T-cell (primary cell): Measurements from ENCODE around the gene FBXO24. TPM values are rescaled to one million over a fixed set of nuclear protein-coding genes. Genes with fewer than 3 reads are reported as not detected.

ENCODE experiments used
- ATAC-seq, 4 experiments: fragments of 200-7000 bp in 3 of 4; fragments of 150-1000 bp in 1 of 4; cut with Tn5 transposase; replicated peaks in 1 of 4; 1 replicate in 3 of 4; 2 replicates in 1 of 4; pipeline ENCODE4 v1.10.0; 2021; ENCODE audit warnings: moderate library complexity in 3 of 4, mild to moderate bottlenecking in 2 of 4, moderate number of reproducible peaks in 1 of 4
- CTCF ChIA-PET, 2 donors: fragments of 300-600 bp; sonication (Branson Sonifier 250); formaldehyde crosslinking; loops; one replicate each; lab custom pipeline; 2022; ENCODE audit warnings: antibody characterized with exemption in 2 of 2; lab: Charles Lee
- POLR2A ChIA-PET, 2 donors: fragments of 300-600 bp; sonication (Branson Sonifier 250); formaldehyde crosslinking; loops; one replicate each; lab custom pipeline; 2022; ENCODE audit warnings: antibody characterized with exemption in 2 of 2; lab: Charles Lee
- DNase-seq, 35 experiments: peaks; one replicate each; pipeline versions ENCODE4 v3.0.0 to v3.0.0-alpha.2; 2013 to 2023
- H3K27ac ChIP-seq: one replicate; pipeline ENCODE4 v1.5.1; 2013; ENCODE audit warnings: low read length
- H3K27me3 ChIP-seq, 2 experiments: replicated peaks in 1 of 2; 1 replicate in 1 of 2; 2 replicates in 1 of 2; pipeline versions ENCODE4 v1.6.1 to v1.7.0; 2013; ENCODE audit warnings: low read length in 1 of 2, mixed read lengths in 1 of 2; ENCODE audit not compliant: control insufficient read depth in 2 of 2, insufficient read depth in 2 of 2; ENCODE audit errors: extremely low read depth in 1 of 2
- H3K36me3 ChIP-seq, 2 donors: 1 replicate in 1 of 2; 2 replicates in 1 of 2; pipeline versions ENCODE4 v1.6.1 to v1.7.0; 2013; ENCODE audit warnings: low read length in 1 of 2; ENCODE audit not compliant: control insufficient read depth in 2 of 2, insufficient read depth in 1 of 2; ENCODE audit errors: extremely low read depth in 1 of 2
- H3K4me1 ChIP-seq, 2 experiments: 1 replicate in 1 of 2; 2 replicates in 1 of 2; pipeline versions ENCODE4 v1.6.1 to v1.7.0; 2013; ENCODE audit warnings: low read length in 2 of 2, mixed read lengths in 1 of 2; ENCODE audit not compliant: insufficient read depth in 2 of 2, control insufficient read depth in 1 of 2; ENCODE audit errors: extremely low read depth in 1 of 2
- H3K4me3 ChIP-seq, 2 donors: 1 replicate in 1 of 2; 2 replicates in 1 of 2; pipeline versions ENCODE4 v1.5.1 to v1.7.0; 2013; ENCODE audit warnings: mild to moderate bottlenecking in 2 of 2, low read length in 1 of 2, moderate library complexity in 1 of 2; ENCODE audit not compliant: control insufficient read depth in 1 of 2; ENCODE audit errors: extremely low read depth in 1 of 2
- H3K9me3 ChIP-seq: 2 replicates; pipeline ENCODE4 v1.7.0; 2013
- H3K27ac Mint-ChIP-seq, 2 donors: one replicate each; pipeline ENCODE4 v1.8.0; 2020 to 2021; ENCODE audit warnings: mild to moderate bottlenecking in 2 of 2, mixed read lengths in 2 of 2
- H3K27me3 Mint-ChIP-seq, 2 donors: one replicate each; pipeline ENCODE4 v1.8.0; 2021 to 2022; ENCODE audit warnings: mixed read lengths in 2 of 2
- H3K36me3 Mint-ChIP-seq: one replicate; pipeline ENCODE4 v1.8.0; 2021; ENCODE audit warnings: mixed read lengths
- H3K4me1 Mint-ChIP-seq, 3 donors: one replicate each; pipeline ENCODE4 v1.8.0; 2020 to 2022; ENCODE audit warnings: mixed read lengths in 3 of 3, mild to moderate bottlenecking in 1 of 3
- H3K4me3 Mint-ChIP-seq, 3 donors: one replicate each; pipeline ENCODE4 v1.8.0; 2020 to 2022; ENCODE audit warnings: mild to moderate bottlenecking in 3 of 3, mixed read lengths in 3 of 3, moderate library complexity in 3 of 3
- H3K9me3 Mint-ChIP-seq, 3 donors: one replicate each; pipeline ENCODE4 v1.8.0; 2020 to 2022; ENCODE audit warnings: mixed read lengths in 3 of 3
- WGBS: methylation state at CpG from one replicate; pipeline ENCODE4 v1.1.5; 2013; ENCODE audit warnings: missing lambda C conversion rate; ENCODE audit not compliant: insufficient coverage; 5-methylcytosine and 5-hydroxymethylcytosine counted together
- total RNA-seq, 35 experiments: library from RNA in 6 of 35; stranded (reverse) in 6 of 35; fragments of 120-200 nt in 1 of 35; gene quantifications; one replicate each; pipeline versions ENCODE4 v1.2.1 to v1.2.4 and lab custom pipeline; 2013 to 2026

Gene FBXO24
- total RNA-seq, 5 donors from 2014 or later (not counting 1 experiment from before 2014, with no cell fraction given): 0.70 to 1.7 (median 1.3) TPM

DNA sequence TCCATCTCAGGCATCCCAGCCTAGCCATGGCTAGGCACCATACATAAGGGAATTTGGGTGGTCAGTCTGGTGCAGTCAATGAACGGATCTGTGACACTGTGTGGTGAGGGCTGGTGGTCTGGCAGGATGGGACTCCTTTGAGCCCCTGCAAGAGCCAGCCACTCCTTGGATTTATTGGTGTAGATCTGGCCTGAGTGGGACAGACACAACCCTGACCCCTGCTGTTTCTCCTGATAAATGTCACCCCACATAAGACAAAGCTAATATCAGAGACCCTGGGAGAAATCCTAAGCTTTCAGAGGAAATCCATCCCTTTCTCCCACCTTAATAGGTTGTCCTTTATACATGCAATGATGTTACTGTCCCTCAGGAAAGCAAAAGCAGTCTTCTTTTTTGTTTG lies 2.3 kb downstream of the FBXO24 start:
- H3K36me3 ChIP-seq: no peaks in the 10 kb centered on the region
- H3K4me1 ChIP-seq: peaks cover 2 to 29% of the 10 kb centered on the region in 2 experiments
- H3K9me3 ChIP-seq: no peaks in the 10 kb centered on the region
- Mint-ChIP-seq H3K36me3 (no peaks in the 10 kb centered on the region), H3K27ac (peak overlapping the region; percentile 34 to 77), H3K4me1 (peaks cover 17 to 21% (median 18%) of the 10 kb centered on the region in 3 donors), H3K4me3 (peak overlapping the region in 2 of 3 donors; percentile 46 to 68), H3K9me3 (no peaks in the 10 kb centered on the region), H3K27me3 (peaks cover 0 to 5% of the 10 kb centered on the region in 2 donors)
- peak in 1 of 35 experiments; percentile 45 for DNase-seq
- no CpG with 5 or more reads among the region's 1 CpG for WGBS
- H3K27ac ChIP-seq: no peak overlapping the region
- peaks cover 0 to 23% of the 10 kb centered on the region in 2 experiments for H3K27me3 ChIP-seq
- no peak overlapping the region for H3K4me3 ChIP-seq
- POLR2A ChIA-PET: interaction anchor here in 1 of 2 donors (0.5 kb wide), 1 partner anchor 72 kb away, joined by 3 read pairs; no protein-coding TSS in a partner anchor
- no peak for ATAC-seq
- CTCF ChIA-PET: interaction anchor here (0.6 to 1.4 kb wide), 9 partner anchors 15 to 152 kb away, joined by 3 to 6 read pairs (median 3); partner anchors contain the start of gene MOSPD3 (in 1 of the 2)

- Histone ChIP-seq H3K9me3 (no peaks in the 10 kb centered on the region), H3K27me3 (peaks cover 0 to 23% of the 10 kb centered on the region in 2 experiments), H3K4me1 (peaks cover under 1 to 20% of the 10 kb centered on the region in 2 experiments), H3K36me3 (no peaks in the 10 kb centered on the region), H3K4me3 (no peak overlapping the region), H3K27ac (no peak overlapping the region)
- ChIA-PET POLR2A (no interaction called here), CTCF (interaction anchor here (0.6 to 1.4 kb wide), 7 partner anchors 16 to 286 kb away, joined by 3 to 6 read pairs (median 3); partner anchors contain the start of gene MOSPD3 (in 2 of the 2))
- no peak overlapping the region for H3K27ac Mint-ChIP-seq
- no peak overlapping the region for H3K4me3 Mint-ChIP-seq
- H3K4me1 Mint-ChIP-seq: peaks cover 11 to 16% (median 12%) of the 10 kb centered on the region in 3 donors
- H3K9me3 Mint-ChIP-seq: no peaks in the 10 kb centered on the region
- peaks cover 0 to 5% of the 10 kb centered on the region in 2 donors for H3K27me3 Mint-ChIP-seq
- no peak for DNase-seq
- ATAC-seq: no peak
- H3K36me3 Mint-ChIP-seq: no peaks in the 10 kb centered on the region
- whole genome bisulfite sequencing: 73% methylated on average over 7 of the region's 7 CpGs
Measured at GRCh38 chr7:100589341-100589947, 3.3 kb downstream of the FBXO24 start.

GRCh38 chr7:100590077-100590737 lies 4.1 kb downstream of the FBXO24 start:
- ATAC-seq (no peak), DNase-seq (no peak)
- Histone ChIP-seq H3K27ac (no peak overlapping the region), H3K4me3 (no peak overlapping the region), H3K9me3 (no peaks in the 10 kb centered on the region), H3K36me3 (no peaks in the 10 kb centered on the region), H3K4me1 (peaks cover 0 to 13% of the 10 kb centered on the region in 2 experiments), H3K27me3 (peaks cover 0 to 27% of the 10 kb centered on the region in 2 experiments)
- peak overlapping the region in 1 of 2 donors; percentile 1 for H3K27ac Mint-ChIP-seq
- peaks cover 0 to 5% of the 10 kb centered on the region in 2 donors for H3K27me3 Mint-ChIP-seq
- POLR2A ChIA-PET: no interaction called here
- H3K9me3 Mint-ChIP-seq: no peaks in the 10 kb centered on the region
- H3K4me3 Mint-ChIP-seq: no peak overlapping the region
- WGBS: 66% methylated on average over 19 of the region's 20 CpGs
- H3K4me1 Mint-ChIP-seq: peaks cover 4 to 12% (median 11%) of the 10 kb centered on the region in 3 donors
- no peaks in the 10 kb centered on the region for H3K36me3 Mint-ChIP-seq
- CTCF ChIA-PET: interaction anchor here (0.6 to 1.3 kb wide), 3 partner anchors 22 to 119 kb away, joined by 3 to 4 read pairs (median 3); partner anchors contain the start of gene MOSPD3 (in 1 of the 2)

- ATAC-seq (no peak), DNase-seq (no peak)
- ChIA-PET CTCF (no interaction called here), POLR2A (no interaction called here)
- H3K9me3 ChIP-seq: no peaks in the 10 kb centered on the region
- H3K9me3 Mint-ChIP-seq: no peaks in the 10 kb centered on the region
- peaks cover 0 to 5% of the 10 kb centered on the region in 2 donors for H3K27me3 Mint-ChIP-seq
- H3K4me1 Mint-ChIP-seq: peaks cover 0 to 10% (median 6%) of the 10 kb centered on the region in 3 donors
- H3K27me3 ChIP-seq: peaks cover 0 to 27% of the 10 kb centered on the region in 2 experiments
- no peaks in the 10 kb centered on the region for H3K36me3 Mint-ChIP-seq
- WGBS: 88% methylated on average over 16 of the region's 17 CpGs
- no peaks in the 10 kb centered on the region for H3K36me3 ChIP-seq
- H3K27ac Mint-ChIP-seq: no peak overlapping the region
- H3K27ac ChIP-seq: no peak overlapping the region
- no peak overlapping the region for H3K4me3 ChIP-seq
- peaks cover 0 to 8% of the 10 kb centered on the region in 2 experiments for H3K4me1 ChIP-seq
- H3K4me3 Mint-ChIP-seq: no peak overlapping the region
Measured at GRCh38 chr7:100591596-100591995, 5.5 kb downstream of the FBXO24 start.

DNA sequence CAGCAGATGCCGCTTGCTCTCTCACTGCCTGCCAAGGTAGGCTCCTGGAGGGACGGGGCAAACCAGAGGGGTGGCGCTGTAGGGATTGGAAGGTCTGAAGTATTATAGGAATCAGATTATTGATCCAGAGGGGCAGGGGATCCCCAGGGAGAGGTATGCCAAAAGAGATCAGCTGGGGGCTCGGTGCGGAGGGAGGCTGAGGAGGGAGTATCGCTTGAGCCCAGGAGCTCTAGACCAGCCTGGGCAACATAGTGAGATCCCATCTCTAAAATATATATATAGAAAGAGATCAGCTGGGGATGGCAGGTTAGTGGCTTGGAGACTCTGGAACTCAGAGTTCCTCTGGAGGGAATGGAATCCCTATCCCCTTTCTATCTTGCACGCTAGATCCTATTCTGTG lies 9.1 kb downstream of the FBXO24 start:
- CTCF ChIA-PET: no interaction called here
- no peak for ATAC-seq
- peaks cover 0 to 3% of the 10 kb centered on the region in 2 donors for H3K27me3 Mint-ChIP-seq

GRCh38 chr7:100598425-100598824 lies 12.3 kb downstream of the FBXO24 start:
- Mint-ChIP-seq H3K9me3 (no peaks in the 10 kb centered on the region), H3K4me1 (peaks cover 1 to 7% (median 3%) of the 10 kb centered on the region in 3 donors), H3K27ac (no peak overlapping the region), H3K36me3 (no peaks in the 10 kb centered on the region), H3K4me3 (no peak overlapping the region), H3K27me3 (no peaks in the 10 kb centered on the region)
- WGBS: 76% methylated on average over 2 of the region's 4 CpGs
- ATAC-seq (no peak), DNase-seq (no peak)
- Histone ChIP-seq H3K27ac (no peak overlapping the region), H3K27me3 (peaks cover 0 to 4% of the 10 kb centered on the region in 2 experiments), H3K9me3 (no peaks in the 10 kb centered on the region), H3K4me1 (peaks cover 0 to 5% of the 10 kb centered on the region in 2 experiments), H3K4me3 (no peak overlapping the region), H3K36me3 (no peaks in the 10 kb centered on the region)
- CTCF ChIA-PET: interaction anchor here (0.7 to 1.4 kb wide), 3 partner anchors 12 to 1122 kb away, joined by 3 to 4 read pairs (median 3); partner anchors contain the start of gene FBXO24 (in 1 of the 2)
- POLR2A ChIA-PET: no interaction called here

More for the DNA sequence above, 9.1 kb downstream of the FBXO24 start:
- no peak overlapping the region for H3K27ac ChIP-seq
- H3K4me1 ChIP-seq: no peaks in the 10 kb centered on the region
- no peak overlapping the region for H3K4me3 ChIP-seq
- no peak for DNase-seq
- no peaks in the 10 kb centered on the region for H3K36me3 ChIP-seq
- peaks cover 0 to 3% (median 3%) of the 10 kb centered on the region in 3 donors for H3K4me1 Mint-ChIP-seq
- H3K27me3 ChIP-seq: peaks cover 0 to 18% of the 10 kb centered on the region in 2 experiments
- H3K9me3 ChIP-seq: no peaks in the 10 kb centered on the region
- H3K4me3 Mint-ChIP-seq: no peak overlapping the region
- H3K9me3 Mint-ChIP-seq: no peaks in the 10 kb centered on the region
- no peak overlapping the region for H3K27ac Mint-ChIP-seq
- H3K36me3 Mint-ChIP-seq: no peaks in the 10 kb centered on the region
- WGBS: 96% methylated on average over 3 of the region's 7 CpGs
- POLR2A ChIA-PET: interaction anchor here in 1 of 2 donors (0.6 kb wide), 1 partner anchor 19 kb away, joined by 8 read pairs; no protein-coding TSS in a partner anchor
